Measurements from ENCODE around the gene SULT1A1. TPM values are rescaled to one million over a fixed set of nuclear protein-coding genes. Genes with fewer than 3 reads are reported as not detected.
"Not testable (repeated sequence)": the region's sequence is repeated elsewhere in the genome, so short reads cannot be mapped to it uniquely, and the experiment has no call there.

Gene SULT1A1
- total RNA-seq, 1 donor from 2014 or later = 0.41 TPM

- no peak overlapping the region for H3K4me3 ChIP-seq (ENCODE audit: insufficient read depth, low read depth, low read length)
- H2AFZ ChIP-seq (ENCODE audit: low read depth, low read length) = no peak overlapping the region
- H3K36me3 ChIP-seq (ENCODE audit: insufficient read depth, low read length) = no peaks in the 10 kb centered on the region
- Mint-ChIP-seq H3K4me1 (ENCODE audit: low read depth, unreplicated experiment) (no peaks in the 10 kb centered on the region), H3K36me3 (ENCODE audit: low read depth, unreplicated experiment) (no peaks in the 10 kb centered on the region), H3K27ac (ENCODE audit: unreplicated experiment) (no peak overlapping the region), H3K9me3 (ENCODE audit: unreplicated experiment) (no peaks in the 10 kb centered on the region), H3K27me3 (ENCODE audit: low read depth, unreplicated experiment) (peaks cover 11% of the 10 kb centered on the region), H3K4me3 (ENCODE audit: unreplicated experiment) (no peak overlapping the region)
- no peaks in the 10 kb centered on the region for H3K79me2 ChIP-seq (ENCODE audit: insufficient read depth, low read length)
- H3K9ac ChIP-seq (ENCODE audit: low read length) = no peak overlapping the region
- H3K27ac ChIP-seq (ENCODE audit: low read depth, low read length) = no peak overlapping the region
- TF ChIP-seq CTCF (IDR thresholded peaks at IDR 0.05; ENCODE audit: insufficient read depth, low read depth, low read length) (no peak), EZH2 (IDR thresholded peaks at IDR 0.05; ENCODE audit: insufficient read depth, low read length) (no peak)
- FAIRE-seq = no peak
- no peak for DNase-seq (ENCODE audit: low read depth)
- no peaks in the 10 kb centered on the region for H3K4me1 ChIP-seq (ENCODE audit: insufficient read depth, low read length)
- no peaks in the 10 kb centered on the region for H3K27me3 ChIP-seq (ENCODE audit: insufficient read depth, low read length)
- no peaks in the 10 kb centered on the region for H3K9me3 ChIP-seq (ENCODE audit: insufficient read depth, low read depth, low read length)
- H4K20me1 ChIP-seq (ENCODE audit: insufficient read depth, low read length) = no peaks in the 10 kb centered on the region
- H3K4me2 ChIP-seq (ENCODE audit: low read length) = no peak overlapping the region
Measured at GRCh38 chr16:28610595-28611191, 849 bp upstream of the SULT1A1 start.

GRCh38 chr16:28608867-28609596, 812 bp downstream of the SULT1A1 start:
- not testable (repeated sequence) for H4K20me1 ChIP-seq (ENCODE audit: insufficient read depth, low read length); H3K9ac ChIP-seq (ENCODE audit: low read length); H3K4me1 Mint-ChIP-seq (ENCODE audit: low read depth, unreplicated experiment); DNase-seq (ENCODE audit: low read depth); H3K27ac ChIP-seq (ENCODE audit: low read depth, low read length); H3K4me3 ChIP-seq (ENCODE audit: insufficient read depth, low read depth, low read length); H3K36me3 ChIP-seq (ENCODE audit: insufficient read depth, low read length); H3K27me3 ChIP-seq (ENCODE audit: insufficient read depth, low read length); H3K9me3 Mint-ChIP-seq (ENCODE audit: unreplicated experiment); H3K27ac Mint-ChIP-seq (ENCODE audit: unreplicated experiment); H3K9me3 ChIP-seq (ENCODE audit: insufficient read depth, low read depth, low read length); H3K4me1 ChIP-seq (ENCODE audit: insufficient read depth, low read length); H3K4me2 ChIP-seq (ENCODE audit: low read length); H3K4me3 Mint-ChIP-seq (ENCODE audit: unreplicated experiment); FAIRE-seq; H3K79me2 ChIP-seq (ENCODE audit: insufficient read depth, low read length); H3K36me3 Mint-ChIP-seq (ENCODE audit: low read depth, unreplicated experiment); H2AFZ ChIP-seq (ENCODE audit: low read depth, low read length)
- H3K27me3 Mint-ChIP-seq (ENCODE audit: low read depth, unreplicated experiment) = peaks cover 13% of the 10 kb centered on the region

GRCh38 chr16:28608496-28608808, 1.4 kb downstream of the SULT1A1 start:
- H3K36me3 ChIP-seq (ENCODE audit: insufficient read depth, low read length); FAIRE-seq; H3K4me3 Mint-ChIP-seq (ENCODE audit: unreplicated experiment); H4K20me1 ChIP-seq (ENCODE audit: insufficient read depth, low read length); H3K9me3 ChIP-seq (ENCODE audit: insufficient read depth, low read depth, low read length); H3K27ac Mint-ChIP-seq (ENCODE audit: unreplicated experiment); H2AFZ ChIP-seq (ENCODE audit: low read depth, low read length); H3K4me3 ChIP-seq (ENCODE audit: insufficient read depth, low read depth, low read length); H3K9me3 Mint-ChIP-seq (ENCODE audit: unreplicated experiment); H3K4me2 ChIP-seq (ENCODE audit: low read length); DNase-seq (ENCODE audit: low read depth); H3K9ac ChIP-seq (ENCODE audit: low read length); H3K27ac ChIP-seq (ENCODE audit: low read depth, low read length); H3K4me1 Mint-ChIP-seq (ENCODE audit: low read depth, unreplicated experiment); H3K4me1 ChIP-seq (ENCODE audit: insufficient read depth, low read length); H3K79me2 ChIP-seq (ENCODE audit: insufficient read depth, low read length); H3K36me3 Mint-ChIP-seq (ENCODE audit: low read depth, unreplicated experiment); H3K27me3 ChIP-seq (ENCODE audit: insufficient read depth, low read length): not testable (repeated sequence)
- H3K27me3 Mint-ChIP-seq (ENCODE audit: low read depth, unreplicated experiment) = peaks cover 19% of the 10 kb centered on the region

- H3K27ac ChIP-seq (ENCODE audit: low read depth, low read length); H3K9me3 ChIP-seq (ENCODE audit: insufficient read depth, low read depth, low read length); H3K79me2 ChIP-seq (ENCODE audit: insufficient read depth, low read length); H3K9ac ChIP-seq (ENCODE audit: low read length); H3K9me3 Mint-ChIP-seq (ENCODE audit: unreplicated experiment); H3K4me3 Mint-ChIP-seq (ENCODE audit: unreplicated experiment); H3K4me3 ChIP-seq (ENCODE audit: insufficient read depth, low read depth, low read length); FAIRE-seq; H3K36me3 Mint-ChIP-seq (ENCODE audit: low read depth, unreplicated experiment); H3K4me1 Mint-ChIP-seq (ENCODE audit: low read depth, unreplicated experiment); H3K4me2 ChIP-seq (ENCODE audit: low read length); H3K36me3 ChIP-seq (ENCODE audit: insufficient read depth, low read length); H4K20me1 ChIP-seq (ENCODE audit: insufficient read depth, low read length); DNase-seq (ENCODE audit: low read depth); H3K4me1 ChIP-seq (ENCODE audit: insufficient read depth, low read length); H3K27me3 ChIP-seq (ENCODE audit: insufficient read depth, low read length); H2AFZ ChIP-seq (ENCODE audit: low read depth, low read length); H3K27ac Mint-ChIP-seq (ENCODE audit: unreplicated experiment): not testable (repeated sequence)
- peaks cover 22% of the 10 kb centered on the region for H3K27me3 Mint-ChIP-seq (ENCODE audit: low read depth, unreplicated experiment)
Measured at GRCh38 chr16:28607681-28608495, 2.0 kb downstream of the SULT1A1 start.
